HG03520 (cell line): Measurements from ENCODE around the gene COLQ.
"Not testable (repeated sequence)": the region's sequence is repeated elsewhere in the genome, so short reads cannot be mapped to it uniquely, and the experiment has no call there.

Experiments
- ATAC-seq: cut with Tn5 transposase; IDR thresholded peaks from one replicate; pipeline ENCODE4 v1.9.1; 2021; ENCODE audit warnings: mild to moderate bottlenecking, moderate library complexity; ENCODE audit not compliant: unreplicated experiment

COLQ gene

DNA sequence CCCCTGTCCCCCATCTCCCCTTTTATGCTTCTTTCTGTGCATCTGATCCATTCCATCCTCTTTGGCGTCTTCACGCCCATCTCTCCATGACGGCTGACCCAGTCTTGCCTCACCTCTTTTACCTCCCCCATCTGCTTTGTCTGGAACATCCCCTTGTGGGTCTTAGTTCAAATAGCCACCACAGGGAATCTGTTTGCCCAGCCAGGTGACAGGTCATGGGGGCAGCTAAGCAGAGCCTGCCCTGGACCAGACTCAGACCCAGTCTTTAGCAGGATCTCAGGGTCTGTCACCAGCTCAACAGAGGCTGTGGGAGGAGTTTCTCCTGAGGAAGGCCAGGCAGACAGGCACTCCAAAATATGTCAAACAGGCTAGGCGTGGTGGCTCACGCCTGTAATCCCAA lies 28.1 kb downstream of the COLQ start:
- ATAC-seq = no peak

- no peak for ATAC-seq
These were observed 28.6 kb downstream of the COLQ start for GRCh38 chr3:15492847-15493360.

DNA sequence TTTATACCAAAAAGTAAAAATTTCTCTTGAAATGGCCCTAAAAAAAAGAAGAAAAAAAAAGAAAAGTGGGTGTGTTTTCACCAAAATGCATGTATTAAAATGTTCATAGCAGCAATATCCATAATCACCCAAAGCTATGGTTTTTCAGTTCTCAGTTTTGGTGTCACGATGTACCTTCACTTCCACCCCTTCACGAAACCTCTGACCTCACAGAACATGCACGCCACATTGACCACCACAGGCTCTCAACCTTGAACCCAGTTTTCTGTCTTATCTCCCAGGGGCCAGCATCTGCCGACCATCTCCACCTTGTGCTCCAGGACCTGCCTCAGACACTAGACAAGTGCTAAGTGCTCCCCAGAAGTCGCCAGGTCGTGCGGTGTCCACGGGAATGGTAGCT lies 30.4 kb downstream of the COLQ start:
- ATAC-seq = no peak

DNA sequence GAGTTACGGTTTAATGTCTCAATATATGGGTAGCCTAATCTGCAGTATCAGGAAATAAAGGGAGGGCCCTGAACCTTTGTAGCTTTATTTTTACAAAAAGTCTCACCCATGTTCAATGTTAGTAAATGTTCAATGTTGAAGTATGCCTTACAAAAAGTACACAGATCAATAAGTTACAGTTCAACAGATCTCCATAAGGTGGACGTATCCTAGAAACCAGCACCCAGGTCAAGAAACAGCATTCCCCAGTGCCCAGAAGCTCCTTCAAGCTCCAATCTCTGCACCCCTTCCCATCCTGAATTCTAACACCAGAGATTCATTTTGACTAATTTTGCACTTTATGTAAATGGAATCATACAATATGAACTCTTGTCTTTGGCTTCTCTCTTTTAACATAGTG lies 31.3 kb downstream of the COLQ start:
- ATAC-seq = no peak

GRCh38 chr3:15488002-15488401 lies 33.5 kb downstream of the COLQ start:
- no peak for ATAC-seq

DNA sequence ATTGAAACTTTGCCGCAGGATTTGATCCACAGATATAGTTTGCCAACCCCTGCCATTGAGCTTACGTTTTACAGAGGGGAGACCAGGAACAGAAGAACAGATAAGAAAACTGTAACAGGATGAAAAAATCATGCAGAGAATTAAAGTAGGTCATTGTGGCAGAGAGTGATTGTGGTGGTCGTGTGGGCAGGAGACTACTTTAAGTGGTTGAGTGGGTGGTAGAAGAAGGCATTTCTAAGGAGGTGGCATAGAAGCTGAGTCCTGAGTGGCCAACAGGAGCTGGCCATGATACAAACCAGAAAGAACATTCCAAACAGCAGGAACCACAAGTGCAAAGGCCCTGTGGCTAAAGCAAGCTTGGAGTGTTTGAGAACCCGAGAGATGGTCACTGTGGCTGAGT lies 34.5 kb downstream of the COLQ start:
- ATAC-seq = no peak

DNA sequence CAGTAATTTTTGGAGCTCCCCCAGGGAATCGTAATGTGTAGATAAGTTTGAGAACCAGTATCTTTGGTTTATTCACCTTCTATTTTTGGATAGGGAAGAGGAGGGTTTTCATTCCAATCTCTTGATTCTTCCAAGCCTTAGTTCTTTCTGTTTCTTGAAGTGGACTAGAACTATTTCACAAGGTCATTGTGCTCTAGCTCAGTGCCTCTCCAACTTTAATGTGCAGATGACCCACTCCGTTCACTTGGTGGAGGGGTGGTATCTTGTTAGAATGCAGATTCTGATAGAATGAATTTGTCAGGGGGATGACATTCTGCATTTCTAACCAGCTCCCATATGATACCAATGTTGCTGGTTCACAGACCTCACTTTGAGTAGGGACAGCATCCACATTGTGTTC lies 35.5 kb downstream of the COLQ start:
- ATAC-seq = no peak

GRCh38 chr3:15484551-15484950 lies 37.0 kb downstream of the COLQ start:
- ATAC-seq = not testable (repeated sequence)

DNA sequence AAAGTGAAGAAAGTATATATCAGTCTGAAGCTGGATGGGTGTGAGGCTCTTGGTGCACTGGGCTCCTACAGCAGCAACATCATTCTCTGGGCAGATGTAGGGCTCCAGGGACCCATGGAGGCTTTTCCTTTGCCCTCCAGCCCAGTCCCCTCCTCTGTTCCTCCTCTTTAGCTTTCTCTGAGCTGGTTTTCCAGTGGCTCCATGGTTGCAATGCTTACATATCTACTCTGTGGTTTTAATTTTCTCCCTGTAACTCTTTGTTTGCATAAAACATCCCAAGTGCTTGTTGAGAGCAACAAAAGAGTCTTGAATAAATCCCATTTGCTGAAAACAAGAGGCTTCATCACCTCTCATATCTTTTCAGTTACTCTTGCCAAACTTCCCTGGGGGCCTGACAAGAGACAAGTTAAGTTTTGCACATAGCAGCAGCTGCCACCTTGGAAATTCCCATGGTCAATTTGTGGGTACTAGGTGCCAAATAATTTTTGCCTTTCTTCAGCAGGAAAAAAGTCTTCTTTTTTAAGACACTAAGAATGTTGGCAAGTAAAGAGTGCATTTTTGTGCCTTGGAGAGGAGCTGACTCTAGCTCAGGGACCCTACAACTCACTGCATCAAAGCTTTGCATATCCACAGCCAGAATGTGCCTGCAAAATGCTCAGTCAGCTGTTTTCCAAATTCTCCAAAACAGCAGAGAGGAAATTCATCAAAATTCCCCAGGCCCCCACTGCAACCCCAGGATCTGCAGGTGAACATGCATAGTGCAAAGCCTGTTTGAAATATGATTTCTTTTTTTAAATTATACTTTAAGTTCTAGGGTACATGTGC lies 41.9 kb downstream of the COLQ start:
- ATAC-seq = no peak

DNA sequence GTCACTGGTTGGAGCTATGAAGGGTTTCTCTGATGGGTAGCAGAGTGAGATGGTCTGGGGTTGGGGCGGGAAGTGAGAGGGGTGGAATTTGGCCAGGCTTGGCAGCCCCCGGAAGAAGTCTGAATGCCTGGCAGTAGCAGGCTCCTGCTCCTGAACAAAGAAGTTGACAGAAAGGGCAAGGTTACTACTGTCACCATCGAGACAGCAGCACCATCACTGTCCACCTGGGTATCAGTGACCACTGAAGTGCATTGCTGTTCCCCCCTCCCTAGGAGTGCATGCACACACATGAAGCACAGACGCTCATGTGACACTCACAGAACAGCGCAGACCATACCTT lies 42.9 kb downstream of the COLQ start:
- ATAC-seq = no peak

DNA sequence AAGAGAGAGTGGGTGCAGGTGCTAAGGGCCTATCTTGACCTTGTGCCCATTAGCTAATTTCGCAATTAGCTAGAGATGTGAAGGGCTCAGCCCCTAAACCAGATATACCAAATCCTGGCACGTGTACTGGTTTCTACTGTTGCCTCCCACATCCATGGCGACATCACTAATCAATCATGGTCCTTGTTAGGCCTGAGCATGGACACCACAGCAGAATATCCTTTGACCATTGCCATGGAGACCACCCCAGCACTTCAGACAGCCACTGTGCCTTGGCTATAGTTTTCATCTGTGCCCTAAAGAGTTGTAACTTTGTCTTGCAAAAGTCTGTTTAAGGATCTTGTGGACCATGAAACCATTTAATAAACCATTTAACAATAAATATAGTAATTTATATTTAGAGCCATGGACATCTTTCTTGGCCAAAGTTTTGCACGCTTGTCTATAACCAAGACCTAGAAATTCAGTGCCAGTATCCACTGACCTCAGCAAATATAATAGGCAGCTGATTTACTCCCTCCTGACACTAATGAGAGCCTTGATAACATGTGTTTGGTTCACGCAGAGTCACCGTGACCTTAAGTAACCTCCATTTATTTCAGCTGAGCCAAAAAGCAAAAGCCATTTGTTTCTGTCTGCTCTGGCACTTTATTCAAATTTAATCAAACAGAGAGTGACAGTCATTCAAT lies 43.4 kb downstream of the COLQ start:
- no peak for ATAC-seq

- ATAC-seq = no peak
These were observed 45.1 kb downstream of the COLQ start for GRCh38 chr3:15476378-15476777.

- no peak for ATAC-seq
These were observed 46.3 kb downstream of the COLQ start for GRCh38 chr3:15475161-15475560.

GRCh38 chr3:15471861-15472260 lies 49.6 kb downstream of the COLQ start:
- no peak for ATAC-seq

- no peak for ATAC-seq
These were observed 50.7 kb downstream of the COLQ start for GRCh38 chr3:15470849-15471248.

- no peak for ATAC-seq
These were observed 51.2 kb downstream of the COLQ start for GRCh38 chr3:15470261-15470660.

GRCh38 chr3:15467227-15468181 lies 54.0 kb downstream of the COLQ start:
- no peak for ATAC-seq

- ATAC-seq = no peak
These were observed 55.5 kb downstream of the COLQ start for GRCh38 chr3:15465876-15466585.

DNA sequence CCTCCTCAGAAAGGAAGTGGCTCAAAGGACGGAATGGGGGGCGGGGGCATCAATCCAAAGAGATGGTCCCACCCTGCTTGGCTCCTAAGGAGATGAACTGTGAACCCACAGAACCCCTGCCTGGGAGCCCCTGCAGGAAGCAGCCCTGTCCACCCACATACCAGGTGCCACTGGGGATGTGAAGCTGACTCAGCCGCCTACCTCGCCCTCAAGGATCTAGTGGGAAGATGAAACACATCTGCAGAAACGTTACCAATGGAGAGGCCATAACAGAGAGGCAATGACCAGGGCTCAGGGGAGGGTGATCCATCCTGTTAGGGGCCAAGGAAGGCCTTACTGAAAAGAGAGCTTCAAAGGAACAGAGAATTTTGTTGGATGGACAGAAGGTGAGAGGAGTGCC lies 59.1 kb downstream of the COLQ start:
- no peak for ATAC-seq

- no peak for ATAC-seq
These were observed 60.5 kb downstream of the COLQ start for GRCh38 chr3:15460891-15461531.
